Left ventricle myocardium superior (tissue), 1 donor: ENCODE data around the gene CHAF1B. TPM values are rescaled to one million over a fixed set of nuclear protein-coding genes. Genes with fewer than 3 reads are reported as not detected.
A peak's percentile ranks its signal among the peaks of the same experiment; 100 is the strongest.
"Not testable (repeated sequence)": the region's sequence is repeated elsewhere in the genome, so short reads cannot be mapped to it uniquely, and the experiment has no call there.

Experiments used
- ATAC-seq: fragments of 200-7000 bp; cut with Tn5 transposase; one replicate; pipeline ENCODE4 v1.9.1; 2020; ENCODE audit warnings: mild to moderate bottlenecking, moderate library complexity
- DNase-seq: peaks from one replicate; pipeline ENCODE4 v3.0.0-alpha.2; 2020
- intact Hi-C: fragments of 100-400 bp; cut with micrococcal nuclease; formaldehyde crosslinking; loops from one replicate; pipeline ENCODE4 v1.11.0; 2022
- long read RNA-seq: library from polyadenylated mRNA; unstranded; transcript quantifications from one replicate; pipeline ENCODE4 v2.0.0, GENCODE V29; 2021
- total RNA-seq: library from RNA; stranded (reverse); fragmentation: NEBNext Ultra II Directional; extraction: Animal tissue kit (Norgen Biotek cat#: 25700); gene quantifications from one replicate; pipeline ENCODE4 v1.2.1, GENCODE V29; 2021
- donor health status: DM: no; HTN: yes; CAD: no; lungs with severe emphysema.

Gene CHAF1B
- 0.52 TPM for total RNA-seq
- long read RNA-seq, partial matches to known transcripts, result 1 of 2 reads
- long read RNA-seq, other reads (novel, unspliced or antisense), result 1 of 2 reads

GRCh38 chr21:36385233-36386030 is at the start of gene CHAF1B:
CHAF1B (plus strand) TSS chr21:36385392; CDS start chr21:36386137, 745 bp downstream.
- intact Hi-C loops, result no loop called here
- DNase-seq, result peak; percentile 86

GRCh38 chr21:36337099-36337509 is 48.1 kb upstream of the CHAF1B start:
- intact Hi-C loops, result loop anchor here (10.0 kb wide), 1 partner anchor 182 kb away; the partner anchor contains the start of gene DOP1B
- no peak for DNase-seq
- ATAC-seq, result no peak

More at GRCh38 chr21:36385233-36386030, at the start of gene CHAF1B:
- peak; percentile 95 for ATAC-seq

- ATAC-seq, result no peak
- intact Hi-C loops, result loop anchor here (10.0 kb wide), 1 partner anchor 184 kb away; the partner anchor contains the start of gene DOP1B
Measured at GRCh38 chr21:36338975-36339374, 46.2 kb upstream of the CHAF1B start.

GRCh38 chr21:36342581-36342980 is 42.6 kb upstream of the CHAF1B start:
- DNase-seq, ATAC-seq, intact Hi-C loops: not testable (repeated sequence)

More at GRCh38 chr21:36338975-36339374, 46.2 kb upstream of the CHAF1B start:
- no peak for DNase-seq

- intact Hi-C loops, result no loop called here
- ATAC-seq, result no peak
- no peak for DNase-seq
Measured at GRCh38 chr21:36344931-36345330, 40.3 kb upstream of the CHAF1B start.

- intact Hi-C loops, result no loop called here
- no peak for DNase-seq
- ATAC-seq, result no peak
Measured at GRCh38 chr21:36347278-36347961, 37.8 kb upstream of the CHAF1B start.

- no peak for ATAC-seq
- no peak for DNase-seq
- intact Hi-C loops, result no loop called here
Measured at GRCh38 chr21:36347962-36348328, 37.2 kb upstream of the CHAF1B start.

- ATAC-seq (no peak), DNase-seq (no peak)
- intact Hi-C loops, result no loop called here
Measured at GRCh38 chr21:36349315-36349714, 35.9 kb upstream of the CHAF1B start.

GRCh38 chr21:36350282-36350910 is 34.8 kb upstream of the CHAF1B start:
- ATAC-seq, result peak; percentile 53
- DNase-seq, result no peak
- intact Hi-C loops, result no loop called here

GRCh38 chr21:36354918-36355680 is 30.1 kb upstream of the CHAF1B start:
- ATAC-seq (no peak), DNase-seq (no peak)
- intact Hi-C loops, result no loop called here

GRCh38 chr21:36355868-36356267 is 29.3 kb upstream of the CHAF1B start:
- intact Hi-C loops, result no loop called here
- no peak for ATAC-seq

GRCh38 chr21:36359185-36359584 is 26.0 kb upstream of the CHAF1B start:
- ATAC-seq (no peak), DNase-seq (no peak)
- intact Hi-C loops, result no loop called here

More at GRCh38 chr21:36355868-36356267, 29.3 kb upstream of the CHAF1B start:
- DNase-seq, result no peak

- intact Hi-C loops, result no loop called here
- no peak for ATAC-seq
- no peak for DNase-seq
Measured at GRCh38 chr21:36369064-36369685, 16.0 kb upstream of the CHAF1B start.

GRCh38 chr21:36375994-36376393 is 9.2 kb upstream of the CHAF1B start:
- ATAC-seq (no peak), DNase-seq (no peak)
- intact Hi-C loops, result no loop called here

GRCh38 chr21:36377391-36377842 is 7.8 kb upstream of the CHAF1B start:
- ATAC-seq (no peak), DNase-seq (no peak)
- intact Hi-C loops, result no loop called here

- ATAC-seq, result peak; percentile 29
- DNase-seq, result no peak
Measured at GRCh38 chr21:36379251-36379650, 5.9 kb upstream of the CHAF1B start.

GRCh38 chr21:36381841-36382589 is 3.2 kb upstream of the CHAF1B start:
- ATAC-seq (no peak), DNase-seq (no peak)
- intact Hi-C loops, result no loop called here

More at GRCh38 chr21:36379251-36379650, 5.9 kb upstream of the CHAF1B start:
- intact Hi-C loops, result no loop called here

GRCh38 chr21:36382722-36383121 is 2.5 kb upstream of the CHAF1B start:
- ATAC-seq, DNase-seq, intact Hi-C loops: not testable (repeated sequence)
